Activated T-cell treated with anti-CD3 and anti-CD28 coated beads, Interleukin-2, amount 50 U/mL, for 4 hours (primary cell): ENCODE data around the gene APLP1. TPM values are rescaled to one million over a fixed set of nuclear protein-coding genes. Genes with fewer than 3 reads are reported as not detected.
"Not testable (repeated sequence)": the region's sequence is repeated elsewhere in the genome, so short reads cannot be mapped to it uniquely, and the experiment has no call there.

ENCODE experiments used
- ATAC-seq, 2 donors: fragments of 200-7000 bp; cut with Tn5 transposase; one replicate each; pipeline ENCODE4 v1.10.0; 2021
- DNase-seq: peaks from one replicate; pipeline ENCODE4 v3.0.0-alpha.2; 2020
- H3K27me3 Mint-ChIP-seq: one replicate; pipeline ENCODE4 v1.8.0; 2021; ENCODE audit warnings: low read depth, mixed read lengths
- H3K36me3 Mint-ChIP-seq: one replicate; pipeline ENCODE4 v1.8.0; 2022; ENCODE audit warnings: mixed read lengths; ENCODE audit not compliant: insufficient read depth
- H3K4me1 Mint-ChIP-seq: one replicate; pipeline ENCODE4 v1.8.0; 2021; ENCODE audit warnings: low read depth, mixed read lengths
- H3K4me3 Mint-ChIP-seq: one replicate; pipeline ENCODE4 v1.8.0; 2021; ENCODE audit warnings: mild to moderate bottlenecking, moderate library complexity, mixed read lengths
- H3K9me3 Mint-ChIP-seq: one replicate; pipeline ENCODE4 v1.8.0; 2021; ENCODE audit warnings: mixed read lengths
- total RNA-seq, 3 donors: library from RNA; stranded (reverse); gene quantifications; one replicate each; pipeline ENCODE4 v1.2.1, GENCODE V29; 2021

Gene APLP1
- total RNA-seq, 3 donors from 2014 or later = 0.24 to 0.34 TPM; not detected in 1

- peak within 1 kb of the TSS; percentile 94 for H3K4me3 Mint-ChIP-seq
- peaks cover 58% of the 10 kb centered on the region for H3K4me1 Mint-ChIP-seq
- H3K27me3 Mint-ChIP-seq = no peaks in the 10 kb centered on the region
- H3K9me3 Mint-ChIP-seq = no peaks in the 10 kb centered on the region
- no peak for ATAC-seq
- no peak for DNase-seq
- H3K36me3 Mint-ChIP-seq = peaks cover 8% of the 10 kb centered on the region
Measured at GRCh38 chr19:35901854-35902661, 33.7 kb downstream of the APLP1 start, which contains the start of gene HCST. Gene HCST, plus strand, starts transcription at chr19:35902529. Its CDS starts 65 bp downstream, at chr19:35902594.

- H3K9me3 Mint-ChIP-seq = no peaks in the 10 kb centered on the region
- H3K36me3 Mint-ChIP-seq = peaks cover 4% of the 10 kb centered on the region
- ATAC-seq = no peak
- peak overlapping the region; percentile 94 for H3K4me3 Mint-ChIP-seq
- H3K4me1 Mint-ChIP-seq = peaks cover 51% of the 10 kb centered on the region
- no peak for DNase-seq
- no peaks in the 10 kb centered on the region for H3K27me3 Mint-ChIP-seq
Measured at GRCh38 chr19:35902870-35903475, 34.6 kb downstream of the APLP1 start.

- Mint-ChIP-seq H3K4me1 (peaks cover 50% of the 10 kb centered on the region), H3K27me3 (no peaks in the 10 kb centered on the region), H3K9me3 (no peaks in the 10 kb centered on the region), H3K4me3 (peak overlapping the region; percentile 94), H3K36me3 (peaks cover 3% of the 10 kb centered on the region)
- DNase-seq (peak; percentile 90), ATAC-seq (peak; percentile 42 to 43)
Measured at GRCh38 chr19:35903550-35904179, 35.3 kb downstream of the APLP1 start.

GRCh38 chr19:35904311-35905068, 36.1 kb downstream of the APLP1 start:
- ATAC-seq (no peak), DNase-seq (no peak)
- peaks cover 52% of the 10 kb centered on the region for H3K4me1 Mint-ChIP-seq
- H3K36me3 Mint-ChIP-seq = no peaks in the 10 kb centered on the region
- H3K27me3 Mint-ChIP-seq = no peaks in the 10 kb centered on the region
- H3K9me3 Mint-ChIP-seq = no peaks in the 10 kb centered on the region
- peak overlapping the region; percentile 94 for H3K4me3 Mint-ChIP-seq

- Mint-ChIP-seq H3K36me3 (no peaks in the 10 kb centered on the region), H3K4me1 (peaks cover 52% of the 10 kb centered on the region), H3K9me3 (no peaks in the 10 kb centered on the region), H3K4me3 (no peak overlapping the region), H3K27me3 (no peaks in the 10 kb centered on the region)
- DNase-seq (no peak), ATAC-seq (no peak)
Measured at GRCh38 chr19:35905178-35905727, 36.9 kb downstream of the APLP1 start.

GRCh38 chr19:35907377-35907745, 39.0 kb downstream of the APLP1 start:
- ATAC-seq (no peak), DNase-seq (no peak)
- Mint-ChIP-seq H3K27me3 (no peaks in the 10 kb centered on the region), H3K4me1 (peaks cover 43% of the 10 kb centered on the region), H3K36me3 (no peaks in the 10 kb centered on the region), H3K9me3 (no peaks in the 10 kb centered on the region), H3K4me3 (peak overlapping the region; percentile 57)

GRCh38 chr19:35908010-35908441, 39.7 kb downstream of the APLP1 start, which contains the start of gene TYROBP:
Gene TYROBP, minus strand, starts transcription at chr19:35908295. Its CDS starts 67 bp downstream, at chr19:35908228.
- Mint-ChIP-seq H3K9me3 (no peaks in the 10 kb centered on the region), H3K36me3 (no peaks in the 10 kb centered on the region), H3K4me3 (peak within 1 kb of the TSS; percentile 57), H3K4me1 (peaks cover 36% of the 10 kb centered on the region), H3K27me3 (no peaks in the 10 kb centered on the region)
- DNase-seq (no peak), ATAC-seq (no peak)

GRCh38 chr19:35908973-35909683, 40.8 kb downstream of the APLP1 start:
- H3K4me3 Mint-ChIP-seq = peak overlapping the region; percentile 5
- no peak for ATAC-seq
- no peaks in the 10 kb centered on the region for H3K36me3 Mint-ChIP-seq
- H3K27me3 Mint-ChIP-seq = no peaks in the 10 kb centered on the region
- DNase-seq = no peak
- no peaks in the 10 kb centered on the region for H3K9me3 Mint-ChIP-seq
- peaks cover 32% of the 10 kb centered on the region for H3K4me1 Mint-ChIP-seq

GRCh38 chr19:35909684-35910035, 41.3 kb downstream of the APLP1 start:
- Mint-ChIP-seq H3K4me3 (no peak overlapping the region), H3K4me1 (peaks cover 27% of the 10 kb centered on the region), H3K27me3 (no peaks in the 10 kb centered on the region), H3K9me3 (no peaks in the 10 kb centered on the region), H3K36me3 (no peaks in the 10 kb centered on the region)
- DNase-seq (no peak), ATAC-seq (no peak)

GRCh38 chr19:35910355-35910754, 42.0 kb downstream of the APLP1 start:
- H3K9me3 Mint-ChIP-seq, H3K36me3 Mint-ChIP-seq, H3K4me3 Mint-ChIP-seq, ATAC-seq, DNase-seq, H3K27me3 Mint-ChIP-seq: not testable (repeated sequence)
- peaks cover 21% of the 10 kb centered on the region for H3K4me1 Mint-ChIP-seq

GRCh38 chr19:35911173-35911572, 42.8 kb downstream of the APLP1 start:
- H3K9me3 Mint-ChIP-seq = no peaks in the 10 kb centered on the region
- H3K27me3 Mint-ChIP-seq = no peaks in the 10 kb centered on the region
- peaks cover 21% of the 10 kb centered on the region for H3K4me1 Mint-ChIP-seq
- H3K36me3 Mint-ChIP-seq = no peaks in the 10 kb centered on the region
- DNase-seq (no peak), ATAC-seq (no peak)
- H3K4me3 Mint-ChIP-seq = no peak overlapping the region

GRCh38 chr19:35911790-35912189, 43.4 kb downstream of the APLP1 start:
- H3K36me3 Mint-ChIP-seq = no peaks in the 10 kb centered on the region
- peaks cover 21% of the 10 kb centered on the region for H3K4me1 Mint-ChIP-seq
- H3K27me3 Mint-ChIP-seq = no peaks in the 10 kb centered on the region
- DNase-seq (no peak), ATAC-seq (no peak)
- no peaks in the 10 kb centered on the region for H3K9me3 Mint-ChIP-seq
- no peak overlapping the region for H3K4me3 Mint-ChIP-seq

GRCh38 chr19:35913589-35913988, 45.2 kb downstream of the APLP1 start:
- H3K36me3 Mint-ChIP-seq = no peaks in the 10 kb centered on the region
- no peaks in the 10 kb centered on the region for H3K9me3 Mint-ChIP-seq
- DNase-seq = no peak
- peaks cover 18% of the 10 kb centered on the region for H3K4me1 Mint-ChIP-seq
- ATAC-seq = no peak
- no peak overlapping the region for H3K4me3 Mint-ChIP-seq
- H3K27me3 Mint-ChIP-seq = no peaks in the 10 kb centered on the region
